PC-3 (cell line): ENCODE data around the gene PRLH.

Experiments
- EZH2 ChIP-seq: fragments of 300-600 bp; sonication (generic); IDR thresholded peaks from one replicate; pipeline ENCODE4 v1.6.1; 2017; ENCODE audit warnings: antibody characterized with exemption, mild to moderate bottlenecking, low read length; ENCODE audit not compliant: unreplicated experiment
- EZH2phosphoT487 ChIP-seq: fragments of 300-600 bp; sonication (generic); IDR thresholded peaks from 2 replicates; pipeline ENCODE4 v1.6.1; 2018; ENCODE audit warnings: mild to moderate bottlenecking, antibody characterized with exemption, low read length, borderline replicate concordance
- TF ChIP-seq, protein P1 (sequence below): fragments of 300-600 bp; sonication (generic); conservative IDR thresholded peaks from 2 replicates; pipeline ENCODE4 v1.5.1; 2017; ENCODE audit warnings: antibody characterized with exemption, low read depth, mild to moderate bottlenecking, low read length

DNA sequence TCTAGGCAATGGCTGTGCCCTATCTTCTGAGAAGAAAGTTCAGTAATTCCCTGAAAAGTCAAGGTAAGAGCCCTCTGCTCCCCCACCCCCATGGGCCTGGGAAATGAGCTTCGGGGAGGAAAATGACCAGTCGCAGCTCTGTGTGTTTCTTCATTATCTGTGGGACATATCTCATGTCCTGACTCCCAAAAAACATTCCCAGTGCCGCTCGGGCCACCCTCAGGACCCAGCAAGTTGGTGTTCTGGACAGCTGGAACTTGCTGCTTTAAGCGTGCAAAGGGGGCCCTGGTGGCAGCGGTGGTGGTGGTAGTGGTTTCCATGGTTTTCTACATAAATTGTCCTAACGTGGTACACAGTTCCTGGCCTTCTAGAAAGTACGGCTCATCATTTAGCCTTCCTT lies 17.2 kb upstream of the PRLH start:
- TF ChIP-seq, protein P1, sequence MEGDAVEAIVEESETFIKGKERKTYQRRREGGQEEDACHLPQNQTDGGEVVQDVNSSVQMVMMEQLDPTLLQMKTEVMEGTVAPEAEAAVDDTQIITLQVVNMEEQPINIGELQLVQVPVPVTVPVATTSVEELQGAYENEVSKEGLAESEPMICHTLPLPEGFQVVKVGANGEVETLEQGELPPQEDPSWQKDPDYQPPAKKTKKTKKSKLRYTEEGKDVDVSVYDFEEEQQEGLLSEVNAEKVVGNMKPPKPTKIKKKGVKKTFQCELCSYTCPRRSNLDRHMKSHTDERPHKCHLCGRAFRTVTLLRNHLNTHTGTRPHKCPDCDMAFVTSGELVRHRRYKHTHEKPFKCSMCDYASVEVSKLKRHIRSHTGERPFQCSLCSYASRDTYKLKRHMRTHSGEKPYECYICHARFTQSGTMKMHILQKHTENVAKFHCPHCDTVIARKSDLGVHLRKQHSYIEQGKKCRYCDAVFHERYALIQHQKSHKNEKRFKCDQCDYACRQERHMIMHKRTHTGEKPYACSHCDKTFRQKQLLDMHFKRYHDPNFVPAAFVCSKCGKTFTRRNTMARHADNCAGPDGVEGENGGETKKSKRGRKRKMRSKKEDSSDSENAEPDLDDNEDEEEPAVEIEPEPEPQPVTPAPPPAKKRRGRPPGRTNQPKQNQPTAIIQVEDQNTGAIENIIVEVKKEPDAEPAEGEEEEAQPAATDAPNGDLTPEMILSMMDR = no peak
- no peak for TF ChIP-seq EZH2
- no peak for TF ChIP-seq EZH2phosphoT487
